Left ventricle myocardium superior (tissue), 1 donor: ENCODE data around the gene LCNL1. TPM values are rescaled to one million over a fixed set of nuclear protein-coding genes. Genes with fewer than 3 reads are reported as not detected.
A peak's percentile ranks its signal among the peaks of the same experiment; 100 is the strongest.

Experiments used
- ATAC-seq: fragments of 200-7000 bp; cut with Tn5 transposase; one replicate; pipeline ENCODE4 v1.9.1; 2020; ENCODE audit warnings: mild to moderate bottlenecking, moderate library complexity
- DNase-seq: peaks from one replicate; pipeline ENCODE4 v3.0.0-alpha.2; 2020
- intact Hi-C: fragments of 100-400 bp; cut with micrococcal nuclease; formaldehyde crosslinking; loops from one replicate; pipeline ENCODE4 v1.11.0; 2022
- total RNA-seq: library from RNA; stranded (reverse); fragmentation: NEBNext Ultra II Directional; extraction: Animal tissue kit (Norgen Biotek cat#: 25700); gene quantifications from one replicate; pipeline ENCODE4 v1.2.1, GENCODE V29; 2021
- donor health status: DM: no; HTN: yes; CAD: no; lungs with severe emphysema.

Gene LCNL1
- total RNA-seq, 1 donor from 2014 or later, result 18.3 TPM

DNA sequence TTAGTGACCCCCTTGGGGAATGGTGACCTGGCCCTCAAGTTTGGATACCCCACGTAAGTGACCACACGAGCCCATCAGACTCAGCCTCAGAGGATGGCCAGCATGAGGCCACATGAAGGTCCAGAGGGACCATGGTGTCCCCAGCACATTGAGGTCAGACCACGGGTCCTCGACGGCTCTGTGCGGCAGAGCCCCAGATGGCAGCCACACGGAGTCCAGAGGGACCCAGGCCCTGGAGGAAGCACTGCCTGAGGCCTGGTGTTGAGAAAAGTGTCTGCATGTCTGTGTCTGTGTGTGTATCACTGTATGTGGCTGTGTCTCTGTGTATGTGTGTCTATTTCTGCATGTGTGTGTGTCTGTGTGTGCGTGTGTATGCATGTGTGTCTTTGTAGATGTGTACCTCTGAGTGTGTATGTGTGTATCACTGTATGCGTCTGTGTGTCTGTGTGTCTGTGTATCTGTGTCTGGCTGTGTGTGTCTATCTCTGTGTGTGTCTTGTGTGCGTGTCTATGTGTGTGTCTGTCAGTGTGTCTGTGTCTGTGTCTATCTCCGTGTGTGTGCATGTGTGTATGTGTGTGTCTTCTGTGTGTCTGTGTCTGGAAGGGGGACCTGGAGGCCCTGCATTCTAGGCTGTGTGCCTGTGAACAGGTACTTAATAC lies 992 bp downstream of the LCNL1 start:
- peak; percentile 27 for DNase-seq
- intact Hi-C loops, result no loop called here
- no peak for ATAC-seq

DNA sequence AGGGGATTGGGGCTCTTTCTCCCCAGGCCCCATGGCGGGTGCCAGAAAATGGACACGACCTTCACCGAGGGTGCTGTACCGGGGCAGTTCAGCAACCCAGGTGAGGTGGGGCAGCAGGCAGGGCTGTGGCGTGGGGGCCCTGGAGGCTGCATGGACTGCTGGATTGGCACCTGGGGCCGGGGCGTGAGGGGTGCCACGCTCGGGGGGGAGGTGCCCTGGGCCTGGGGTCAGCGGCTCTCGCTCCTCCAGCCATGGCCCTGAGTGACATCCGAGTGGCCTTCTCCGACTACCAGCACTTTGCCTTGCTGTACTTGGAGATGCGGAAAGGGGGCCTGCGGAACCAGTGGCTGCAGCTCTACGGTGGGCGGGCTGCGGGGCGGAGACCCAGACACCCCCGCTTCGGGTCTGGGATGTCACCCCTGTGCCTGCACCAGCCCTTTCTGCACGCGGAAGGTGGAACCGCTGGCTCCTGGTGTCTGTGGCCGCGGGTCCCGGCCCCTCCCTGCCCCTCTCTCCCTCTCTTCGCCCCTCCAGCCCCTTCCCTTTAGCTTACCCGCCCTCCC lies 1.8 kb downstream of the LCNL1 start:
- intact Hi-C loops, result no loop called here
- peak; percentile 33 for DNase-seq
- ATAC-seq, result no peak

DNA sequence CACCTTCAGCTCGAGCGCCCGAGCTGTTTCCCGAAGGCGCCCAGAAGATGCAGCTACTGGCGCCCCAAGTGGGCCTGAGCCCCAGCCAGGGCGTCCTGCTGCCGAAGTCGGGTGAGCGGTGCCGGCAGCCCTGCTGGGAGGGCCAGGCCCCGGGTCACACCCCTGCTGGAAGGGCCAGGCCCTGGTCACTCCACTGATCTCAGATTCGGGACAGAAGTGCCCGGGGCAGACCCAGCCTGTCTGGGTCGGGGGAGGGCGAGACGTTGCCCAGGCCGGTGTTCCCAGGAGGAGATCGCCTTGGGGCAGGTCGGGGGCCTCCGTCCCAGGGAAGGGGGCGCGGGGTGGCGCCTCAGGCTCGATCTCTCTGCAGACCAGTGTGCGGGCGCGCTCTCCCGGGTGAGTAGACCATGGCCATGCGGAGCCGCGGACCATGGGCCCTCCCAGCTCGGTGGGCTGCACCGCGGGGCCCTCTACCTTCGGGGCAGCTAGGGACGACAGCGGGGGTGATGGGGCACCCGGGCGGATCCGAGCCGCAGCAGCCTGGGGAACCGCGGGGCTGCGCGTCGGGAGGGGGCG lies 2.3 kb downstream of the LCNL1 start:
- ATAC-seq (no peak), DNase-seq (peak; percentile 39)
- intact Hi-C loops, result no loop called here

DNA sequence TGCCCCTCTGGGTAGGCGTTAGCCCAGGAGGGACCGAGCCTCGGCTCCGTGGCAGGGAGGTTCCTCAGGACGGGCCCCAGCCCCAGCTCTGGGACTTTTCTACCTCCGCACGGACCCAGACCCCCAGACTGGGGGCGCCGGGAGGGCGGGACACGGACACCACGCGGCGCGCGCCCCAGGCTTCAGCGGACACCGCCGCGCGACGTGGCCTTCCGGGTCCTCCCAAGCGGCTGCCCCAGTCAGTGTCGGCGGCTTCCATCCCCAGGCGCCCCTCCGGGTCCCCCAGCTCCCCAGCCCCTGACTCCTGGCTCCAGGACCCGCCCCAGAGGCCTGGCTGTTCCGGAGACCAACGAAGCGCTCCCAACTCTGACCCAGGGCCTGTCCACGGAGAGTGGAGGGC lies 3.1 kb downstream of the LCNL1 start:
- ATAC-seq (no peak), DNase-seq (peak; percentile 37)
- intact Hi-C loops, result no loop called here

DNA sequence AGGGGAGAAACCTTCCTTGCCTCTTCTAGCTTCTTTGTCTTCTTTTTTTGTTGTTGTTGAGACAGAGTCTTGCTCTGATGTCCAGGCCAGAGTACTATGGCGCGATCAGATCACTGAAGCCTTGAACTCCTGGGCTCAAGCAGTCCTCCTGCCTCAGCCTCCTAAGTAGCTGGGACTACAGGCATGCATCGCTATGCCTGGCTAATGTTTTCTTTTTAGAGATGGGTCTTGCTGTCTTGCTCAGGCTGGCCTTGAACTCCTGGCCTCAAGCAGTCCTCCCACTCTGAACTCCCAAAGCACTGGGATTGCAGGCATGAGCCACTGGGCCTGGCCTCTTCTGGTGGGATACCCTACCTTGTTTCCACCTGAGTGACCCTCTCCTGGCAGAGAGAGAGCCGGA lies 6.1 kb downstream of the LCNL1 start:
- intact Hi-C loops, result no loop called here
- DNase-seq (no peak), ATAC-seq (no peak)

DNA sequence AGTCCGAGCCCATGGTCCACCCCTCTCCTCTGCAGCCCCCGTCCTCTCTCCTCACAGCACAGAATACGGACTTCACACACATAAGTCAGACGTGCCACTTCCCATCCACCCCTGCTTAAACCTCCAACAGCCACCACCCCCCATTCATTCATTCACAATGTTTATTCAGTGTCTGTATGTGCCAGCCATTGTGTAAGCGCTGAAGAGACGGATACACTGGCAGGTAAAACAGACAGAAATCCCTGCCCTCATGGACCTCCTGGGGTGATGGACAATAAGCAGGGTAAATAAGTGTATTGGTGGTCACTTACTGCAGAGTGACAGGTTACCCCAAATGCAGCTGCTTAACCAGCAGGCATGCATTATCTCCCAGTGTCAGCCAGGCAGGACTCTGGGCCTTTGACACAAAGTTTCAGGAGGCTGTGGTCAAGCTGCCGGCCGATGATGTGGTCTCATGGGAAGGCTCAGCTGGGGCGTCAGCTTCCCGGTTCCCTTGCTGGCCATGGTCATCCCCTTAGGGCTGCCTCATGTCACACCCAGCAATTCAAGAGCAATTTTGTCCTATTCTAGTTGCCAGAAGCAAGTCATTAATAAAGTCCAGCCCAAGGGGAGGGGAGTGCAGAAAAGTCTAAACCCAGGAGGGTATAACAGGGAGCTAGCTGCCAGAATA lies 7.6 kb downstream of the LCNL1 start:
- intact Hi-C loops, result no loop called here
- DNase-seq (no peak), ATAC-seq (no peak)

DNA sequence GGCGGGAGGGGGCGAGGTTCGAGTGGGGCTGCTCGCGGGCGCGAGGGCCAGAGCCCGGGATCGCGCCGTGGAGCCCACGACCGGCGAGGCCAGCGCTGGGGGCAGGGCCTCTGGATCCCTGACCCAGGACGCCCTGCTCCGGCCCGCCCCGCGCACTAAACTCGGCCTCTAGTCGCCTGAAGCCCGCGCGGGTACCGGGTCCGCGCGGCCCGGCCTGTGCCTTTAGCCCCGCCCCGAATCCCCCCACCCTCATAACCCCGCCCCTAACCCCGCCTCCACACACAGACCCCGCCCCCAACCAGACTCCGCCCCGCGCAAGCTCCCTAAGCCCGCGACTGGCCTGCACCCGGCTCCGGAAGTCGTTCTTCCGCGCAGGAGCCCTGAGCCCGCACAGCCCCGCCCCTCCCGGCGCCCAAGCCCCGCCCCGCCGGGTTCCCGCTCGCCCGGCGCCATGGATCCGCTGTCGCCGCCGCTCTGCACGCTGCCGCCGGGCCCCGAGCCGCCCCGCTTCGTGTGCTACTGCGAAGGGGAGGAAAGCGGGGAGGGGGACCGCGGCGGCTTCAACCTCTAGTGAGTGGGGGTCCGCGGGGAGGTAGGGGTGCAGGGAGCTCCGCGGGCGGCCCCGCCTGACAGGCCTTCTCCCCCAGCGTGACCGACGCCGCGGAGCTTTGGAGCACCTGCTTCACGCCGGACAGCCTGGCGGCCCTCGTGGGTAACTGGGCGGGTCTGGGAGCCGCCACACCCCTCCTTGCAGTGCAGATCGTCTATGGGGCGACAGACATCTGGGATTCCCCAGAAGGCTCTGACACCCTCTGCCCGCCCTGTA lies 9.4 kb downstream of the LCNL1 start, which contains the start of gene PAXX:
Gene PAXX (plus strand): TSS at position 430 of the 826 bp plus-strand sequence. CDS start 22 bp downstream, at position 452.
- intact Hi-C loops, result no loop called here
- DNase-seq (peak; percentile 96), ATAC-seq (peak; percentile 94)

DNA sequence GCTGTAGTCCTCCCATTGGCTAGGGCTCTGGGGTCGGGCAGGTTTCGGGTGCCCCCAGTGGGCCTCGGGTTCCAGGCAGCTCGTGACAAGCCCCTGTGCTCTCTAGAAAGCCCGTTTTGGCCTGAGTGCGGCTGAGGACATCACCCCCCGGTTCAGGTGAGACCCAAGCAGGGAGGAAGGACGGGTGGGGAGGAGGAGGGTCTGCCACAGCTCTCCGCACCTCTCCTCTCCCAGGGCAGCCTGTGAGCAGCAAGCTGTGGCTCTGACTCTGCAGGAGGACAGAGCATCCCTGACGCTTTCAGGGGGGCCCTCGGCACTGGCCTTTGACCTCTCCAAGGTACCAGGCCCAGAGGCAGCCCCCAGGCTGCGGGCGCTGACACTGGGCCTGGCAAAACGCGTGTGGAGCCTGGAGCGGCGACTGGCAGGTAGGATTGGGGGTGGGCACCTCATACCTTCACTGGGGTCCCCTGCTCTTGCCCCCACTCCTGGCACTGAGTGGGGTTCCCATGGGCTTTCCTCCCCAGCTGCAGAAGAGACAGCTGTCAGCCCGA lies 10.1 kb downstream of the LCNL1 start:
- ATAC-seq (no peak), DNase-seq (no peak)
- intact Hi-C loops, result no loop called here

DNA sequence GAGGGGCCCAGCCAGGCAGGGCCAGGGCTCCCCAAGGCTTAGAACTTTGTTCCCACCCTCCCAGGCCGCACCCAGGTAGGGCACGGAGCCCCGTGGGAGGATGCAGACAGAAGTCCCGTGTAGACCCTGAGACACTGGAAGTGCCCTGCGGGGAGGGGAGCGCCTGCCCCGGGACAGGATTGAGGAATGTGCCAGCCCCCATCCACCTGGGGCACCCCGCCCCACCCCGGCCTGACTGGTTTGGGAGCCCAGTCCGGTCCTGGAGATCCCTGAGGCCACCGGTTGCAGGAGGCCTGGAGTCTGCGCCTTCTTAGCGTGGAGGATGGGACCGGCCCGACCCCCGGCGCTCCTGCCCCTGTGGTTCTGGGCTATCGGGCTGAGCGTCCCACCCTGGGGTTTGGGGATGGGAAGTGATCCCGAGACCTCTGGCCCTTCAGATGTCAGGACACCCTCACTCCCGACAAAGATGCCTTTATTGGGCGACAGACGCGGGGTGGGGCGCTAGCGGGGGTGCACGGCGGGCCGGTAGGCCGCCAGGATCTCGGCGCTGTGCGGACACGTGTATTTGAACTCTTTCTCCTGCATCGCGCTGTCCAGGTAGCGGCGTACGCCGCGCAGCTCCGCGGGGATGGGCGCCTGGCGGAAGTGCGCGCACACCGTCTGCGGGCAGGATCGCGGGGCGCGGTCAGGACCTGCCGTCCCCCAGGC lies 11.5 kb downstream of the LCNL1 start:
- no peak for ATAC-seq
- DNase-seq, result no peak
- intact Hi-C loops, result no loop called here

DNA sequence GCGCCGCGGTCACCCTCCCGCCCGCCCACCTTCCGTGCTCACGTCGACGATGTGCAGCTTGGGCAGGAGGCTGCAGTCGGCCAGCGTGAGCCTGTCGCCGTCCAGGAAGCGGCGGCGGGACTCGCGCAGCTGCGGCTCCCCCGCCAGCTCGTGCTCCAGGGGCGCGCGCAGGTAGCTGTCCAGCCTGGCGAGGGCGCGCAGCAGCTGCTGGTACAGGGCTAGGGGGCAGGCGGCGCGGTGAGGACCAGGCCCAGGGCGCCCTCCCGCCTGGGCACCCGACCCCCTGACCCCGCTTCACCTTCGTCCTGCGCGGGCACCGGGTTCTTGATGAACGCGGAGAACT lies 12.1 kb downstream of the LCNL1 start:
- intact Hi-C loops, result no loop called here
- no peak for DNase-seq
- no peak for ATAC-seq

DNA sequence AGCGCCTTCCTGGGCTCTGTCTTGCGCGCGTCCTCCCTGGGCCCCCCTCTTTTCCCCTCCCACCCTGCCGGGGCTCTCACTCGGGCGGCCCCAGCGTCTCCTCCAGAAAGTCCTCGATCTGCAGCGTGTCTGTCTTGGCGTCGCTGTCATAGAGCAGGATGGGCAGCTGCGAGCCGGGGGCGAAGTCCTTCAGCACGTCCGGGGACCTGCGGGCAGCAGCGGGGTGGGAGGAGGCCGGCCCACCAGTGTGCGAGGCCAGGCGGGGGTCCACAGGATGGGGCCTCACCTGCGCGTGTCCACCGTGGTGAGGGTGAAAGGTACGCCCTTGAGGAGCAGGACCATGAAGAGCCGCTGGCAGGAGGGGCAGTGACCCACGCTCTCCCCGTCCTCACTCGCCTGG lies 12.6 kb downstream of the LCNL1 start:
- intact Hi-C loops, result no loop called here
- DNase-seq, result no peak
- ATAC-seq, result no peak

DNA sequence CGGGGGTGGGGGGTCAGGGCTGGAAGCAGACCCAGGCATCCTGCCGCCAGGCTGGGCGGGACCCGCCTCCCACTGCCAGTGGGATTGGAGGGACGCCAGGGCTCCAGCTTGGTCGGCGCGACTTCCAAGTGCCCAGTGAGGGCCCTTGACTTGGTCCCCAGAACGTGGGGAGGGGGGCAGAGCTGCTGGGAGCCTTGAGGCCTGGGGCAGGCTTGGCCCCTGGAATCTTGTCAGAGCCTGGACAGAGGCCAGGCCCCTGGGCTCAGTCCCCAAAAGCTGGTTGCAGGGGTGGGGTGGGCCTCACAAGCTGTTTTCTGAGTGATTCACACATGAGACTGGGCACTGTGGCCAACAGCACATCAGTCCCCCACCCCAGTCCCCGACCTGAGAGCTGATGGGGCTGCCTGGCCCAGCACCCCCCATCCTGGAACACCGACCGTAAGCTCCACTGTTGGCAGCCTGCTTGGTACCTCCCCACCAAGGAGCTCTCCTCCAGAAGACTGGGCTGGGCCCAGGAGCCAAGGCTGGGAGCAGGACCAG lies 13.0 kb downstream of the LCNL1 start:
- DNase-seq, result no peak
- intact Hi-C loops, result no loop called here
- ATAC-seq, result no peak

DNA sequence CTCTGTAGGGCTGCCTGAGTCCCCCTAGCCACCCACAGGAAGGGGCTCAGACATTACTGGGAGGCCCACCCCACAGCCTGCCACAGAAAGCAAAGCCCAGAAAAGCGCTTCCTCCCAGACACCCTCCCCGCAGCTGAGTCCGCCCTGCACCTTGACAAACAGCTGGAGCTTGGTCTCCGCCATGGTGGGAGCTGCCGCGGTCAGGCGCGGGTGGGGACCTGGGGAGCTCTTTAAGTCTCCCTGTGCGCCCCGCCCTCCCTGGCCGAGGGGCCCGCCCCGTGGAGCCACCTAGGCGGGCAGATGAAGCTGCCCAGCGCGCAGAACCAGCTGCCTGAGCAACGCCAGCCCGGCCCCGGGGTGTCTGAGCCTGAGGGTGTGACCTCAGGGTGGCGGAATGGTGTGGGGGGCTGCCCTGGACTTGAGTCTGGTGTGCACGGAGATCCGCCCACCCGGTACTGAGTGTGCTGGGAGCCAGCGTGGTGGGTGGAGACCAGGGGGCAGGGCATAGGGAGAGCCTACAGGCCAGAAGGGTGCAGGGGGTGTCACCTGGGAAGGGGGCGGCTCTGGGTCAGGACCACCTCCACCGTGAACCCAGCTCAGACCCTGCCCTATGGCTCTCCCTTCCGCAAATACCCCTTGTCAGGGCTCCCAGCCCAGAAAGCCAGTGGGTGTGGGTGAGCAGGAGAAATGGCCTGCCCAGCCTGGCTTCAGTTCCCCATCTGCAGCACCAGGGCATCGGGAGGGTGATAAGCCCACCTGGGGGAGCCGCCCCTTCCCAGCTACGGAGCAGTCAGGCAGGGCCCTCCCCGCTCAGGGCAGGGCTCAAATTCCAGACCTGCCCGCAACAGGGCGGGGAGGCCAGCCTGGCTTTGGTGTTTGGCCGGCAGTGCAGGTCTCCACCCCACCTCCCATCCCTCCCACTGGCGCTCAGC lies 13.8 kb downstream of the LCNL1 start, which contains the start of gene CLIC3:
Gene CLIC3 (minus strand): TSS at position 208 of the 932 bp plus-strand sequence. CDS start 25 bp downstream, at position 183.
- DNase-seq (no peak), ATAC-seq (no peak)
- intact Hi-C loops, result no loop called here

DNA sequence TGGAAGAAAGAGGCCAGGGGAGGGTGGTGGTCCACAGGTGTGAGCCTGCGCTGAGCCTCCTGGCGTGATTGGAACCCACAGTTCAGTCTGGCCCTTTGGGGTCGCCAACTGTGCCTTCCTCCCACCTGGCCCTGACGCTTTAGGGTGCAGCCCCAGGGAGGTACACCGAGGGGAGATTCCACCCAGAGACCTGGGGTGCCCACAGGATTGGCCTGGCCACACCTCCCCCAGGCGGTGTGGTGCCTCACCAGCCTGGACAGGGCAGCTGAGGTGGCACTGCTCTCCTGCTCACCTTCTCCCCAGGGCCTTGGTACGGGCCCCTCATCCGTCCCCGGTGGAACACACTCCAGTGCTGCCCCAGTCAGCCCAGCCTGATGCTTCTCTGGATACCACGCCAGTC lies 14.6 kb downstream of the LCNL1 start:
- ATAC-seq (no peak), DNase-seq (no peak)
- intact Hi-C loops, result no loop called here

DNA sequence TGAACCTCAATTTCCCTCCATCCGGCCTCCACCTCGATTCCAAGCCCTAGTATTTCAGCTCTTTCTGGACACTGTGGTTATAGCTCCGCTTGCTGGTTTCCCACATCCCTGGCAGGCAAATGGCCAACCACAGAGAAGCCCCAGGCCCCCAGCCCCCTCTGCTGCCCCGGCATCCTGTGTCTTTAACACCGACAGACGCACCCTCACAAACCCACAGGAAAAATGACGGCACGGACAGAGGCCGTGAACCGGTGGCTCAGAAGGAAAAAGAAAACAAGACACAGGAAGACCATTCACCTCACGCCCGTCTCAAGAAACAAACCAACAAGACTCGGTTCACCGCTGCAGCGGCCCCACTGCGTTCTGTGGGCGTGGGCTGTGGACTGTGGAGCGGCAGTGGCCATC lies 15.0 kb downstream of the LCNL1 start:
- DNase-seq (no peak), ATAC-seq (no peak)
- intact Hi-C loops, result no loop called here

DNA sequence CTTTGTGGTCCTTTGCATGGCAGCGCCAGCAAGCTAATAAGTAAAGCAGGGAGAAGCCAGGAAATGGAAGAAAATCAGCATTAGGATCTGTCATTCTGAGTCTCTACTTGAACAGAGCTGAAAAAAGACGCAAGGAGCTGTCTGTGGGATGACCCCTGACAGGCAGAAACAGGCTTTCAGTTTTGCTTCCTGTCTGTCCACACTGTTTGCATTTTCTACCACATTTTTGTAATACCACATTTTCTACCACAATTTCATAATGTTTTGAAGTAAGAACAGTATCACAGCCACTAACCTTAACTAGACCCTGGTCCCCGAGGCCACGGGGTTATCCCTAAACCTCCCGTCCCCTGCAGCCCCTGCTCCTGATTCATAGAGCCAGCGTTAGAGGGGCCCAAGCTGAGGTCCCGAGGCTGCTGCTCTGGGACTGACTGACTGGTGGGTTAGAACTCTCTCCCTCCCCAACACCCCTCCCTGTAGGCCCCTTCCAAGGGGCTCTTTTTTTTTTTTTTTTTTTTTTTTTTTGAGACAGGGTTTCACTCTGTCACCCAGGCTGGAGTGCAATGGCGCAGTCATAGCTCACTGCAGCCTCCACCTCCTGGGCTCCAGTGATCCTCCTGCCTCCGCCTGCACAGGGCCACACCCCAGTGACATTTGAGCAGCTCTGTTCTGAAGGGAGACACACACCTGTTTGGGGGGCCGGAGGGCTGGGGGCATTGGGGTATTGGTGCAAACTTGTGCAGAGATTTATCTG lies 17.6 kb downstream of the LCNL1 start:
- DNase-seq (no peak), ATAC-seq (no peak)
- intact Hi-C loops, result no loop called here
